Stimulated activated CD4-positive, alpha-beta T cell treated with anti-CD3 and anti-CD28 coated beads, Interleukin-15, amount 100 ng/mL, for 48 hours (primary cell): ENCODE data around the gene FLNB.
A peak's percentile ranks its signal among the peaks of the same experiment; 100 is the strongest.
"Not testable (repeated sequence)": the region's sequence is repeated elsewhere in the genome, so short reads cannot be mapped to it uniquely, and the experiment has no call there.

Experiments used
- DNase-seq, 2 donors: peaks; one replicate each; pipeline ENCODE4 v3.0.0-alpha.2; 2020; ENCODE audit warnings: low read depth in 2 of 2

The FLNB gene

DNA sequence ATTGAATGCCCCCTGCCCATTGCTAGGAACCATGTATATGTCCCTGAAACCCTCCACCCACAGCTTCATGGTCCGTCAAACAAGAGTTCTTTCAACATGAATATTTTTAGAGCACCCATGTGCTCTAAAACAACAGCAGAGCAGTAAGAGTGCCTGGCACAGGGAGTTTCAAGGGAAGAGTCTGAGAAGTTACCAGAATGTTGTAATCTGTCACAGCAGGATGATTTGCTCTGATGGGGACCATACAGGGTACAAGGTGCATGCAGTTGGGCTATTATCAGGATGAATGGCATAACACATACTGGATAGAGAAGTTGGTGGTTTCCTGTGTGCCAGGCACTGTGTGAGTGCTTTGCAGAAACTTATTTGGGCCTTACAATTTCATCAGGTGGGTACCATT, 27.8 kb upstream of the FLNB start:
- no peak for DNase-seq

- no peak for DNase-seq
Observed at GRCh38 chr3:57981483-57982087, 26.6 kb upstream of the FLNB start.

GRCh38 chr3:57982561-57983243, 25.5 kb upstream of the FLNB start:
- DNase-seq: no peak

GRCh38 chr3:57983734-57984518, 24.3 kb upstream of the FLNB start:
- peak; percentile 47 to 48 for DNase-seq

GRCh38 chr3:57985176-57985983, 22.8 kb upstream of the FLNB start:
- no peak for DNase-seq

- no peak for DNase-seq
Observed at GRCh38 chr3:57985984-57986246, 22.3 kb upstream of the FLNB start.

GRCh38 chr3:57986261-57986660, 22.0 kb upstream of the FLNB start:
- DNase-seq: no peak

DNA sequence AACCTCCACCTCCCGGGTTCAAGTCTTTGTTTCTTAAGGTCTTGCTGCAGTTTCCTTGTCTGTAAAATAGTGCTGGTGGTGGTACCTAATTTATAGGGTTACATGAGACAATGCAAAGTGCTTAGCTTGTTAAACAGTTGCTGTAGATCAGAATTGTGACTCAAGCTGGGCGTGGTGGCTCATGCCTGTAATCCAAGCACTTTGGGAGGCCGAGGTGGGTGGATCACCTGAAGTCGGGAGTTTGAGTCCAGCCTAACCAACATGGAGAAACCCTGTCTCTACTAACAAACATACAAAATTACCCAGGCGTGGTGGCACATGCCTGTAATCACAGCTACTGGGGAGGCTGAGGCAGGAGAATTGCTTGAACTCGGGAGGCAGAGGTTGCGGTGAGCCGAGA, 19.0 kb upstream of the FLNB start:
- DNase-seq: not testable (repeated sequence)

DNA sequence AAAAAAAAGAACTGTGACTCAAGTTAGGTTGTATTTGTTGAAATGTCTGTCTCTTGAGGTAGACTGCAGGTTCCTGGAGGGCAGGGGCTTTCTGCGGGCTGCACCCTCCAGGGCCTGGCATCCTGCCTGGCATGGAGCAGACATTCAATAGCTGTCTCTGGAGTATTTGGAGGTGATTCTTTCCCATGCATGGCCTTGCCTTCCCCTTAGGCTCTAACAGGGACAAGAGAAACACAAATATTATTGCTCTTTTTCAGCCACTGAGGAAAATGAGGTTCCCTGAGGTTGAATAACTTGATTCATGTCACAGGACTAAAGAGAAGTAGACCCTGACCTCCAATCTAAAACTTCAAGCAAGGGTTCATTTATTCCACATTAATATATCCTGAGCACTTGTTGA, 18.6 kb upstream of the FLNB start:
- no peak for DNase-seq

DNA sequence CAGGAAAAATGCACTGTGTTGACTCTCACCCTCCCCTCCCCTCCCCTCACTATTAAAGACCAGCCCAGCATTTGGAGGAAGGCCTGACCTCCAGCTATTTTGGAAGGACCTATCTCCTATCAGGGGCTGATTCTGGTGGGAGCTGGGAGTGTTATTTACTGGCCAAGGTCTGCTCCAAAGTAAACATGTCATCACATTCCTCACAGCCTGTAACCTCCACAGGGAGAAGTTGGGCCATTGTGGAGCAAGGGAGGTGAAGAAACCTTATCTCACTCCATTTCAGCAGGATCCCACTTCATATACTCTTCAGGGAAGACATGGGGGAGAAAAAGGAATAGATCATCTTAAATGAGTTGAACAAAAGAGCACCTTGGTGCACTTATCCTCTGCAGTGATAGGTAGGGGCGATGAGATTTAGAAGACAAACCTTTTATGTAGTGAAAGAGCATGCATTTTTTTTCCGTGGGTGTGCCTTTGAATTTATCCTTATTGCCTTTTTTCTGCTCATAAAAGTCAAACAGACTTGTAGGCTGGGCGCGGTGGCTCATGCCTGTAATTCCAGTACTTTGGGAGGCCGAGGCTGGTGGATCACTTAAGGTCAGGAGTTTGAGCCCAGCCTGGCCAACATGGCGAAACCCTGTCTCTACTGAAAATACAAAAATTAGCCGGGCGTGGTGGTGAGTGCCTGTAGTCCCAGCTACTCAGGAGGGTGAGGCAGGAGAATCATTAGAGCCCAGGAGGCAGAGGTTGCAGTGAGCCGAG, 15.6 kb upstream of the FLNB start:
- no peak for DNase-seq

- no peak for DNase-seq
Observed at GRCh38 chr3:57998366-57999283, 9.6 kb upstream of the FLNB start.

- no peak for DNase-seq
Observed at GRCh38 chr3:57999417-58000115, 8.7 kb upstream of the FLNB start.

DNA sequence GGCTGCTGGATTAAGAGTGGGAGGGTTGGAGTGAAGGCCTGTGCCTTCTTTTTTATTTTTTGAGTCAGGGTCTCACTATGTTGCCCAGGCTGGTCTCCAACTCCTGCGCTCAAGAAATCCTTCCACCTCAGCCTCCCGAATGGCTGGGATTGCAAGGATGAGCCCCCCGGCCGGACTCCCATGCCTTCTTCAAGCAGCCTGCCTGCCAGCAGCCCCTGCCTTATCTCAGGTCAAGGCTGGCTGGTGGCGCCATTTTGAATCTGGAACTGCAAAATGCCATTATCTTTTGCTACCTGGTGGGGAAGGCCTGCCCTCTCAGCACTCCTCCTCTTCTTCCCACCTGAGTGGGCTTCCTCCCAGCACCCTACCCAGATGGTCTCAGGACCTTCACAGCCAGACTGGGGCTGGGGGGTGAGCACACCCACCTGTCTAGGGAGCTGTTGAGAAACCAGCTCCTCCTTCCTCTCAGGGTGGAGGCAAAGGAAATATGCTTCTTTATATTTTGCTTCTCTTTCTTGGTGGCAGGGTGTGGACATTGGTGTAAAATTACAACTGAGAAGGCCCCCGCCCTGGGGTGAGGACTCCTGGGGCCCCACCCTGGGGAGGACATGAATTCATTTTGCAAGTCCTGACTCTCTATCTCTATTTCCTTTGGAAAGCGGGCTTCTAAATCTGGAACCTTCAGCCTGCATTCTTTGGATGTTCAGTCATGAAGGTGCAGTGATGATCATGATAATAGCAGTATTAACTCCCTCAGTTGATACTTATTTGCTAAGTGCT, 7.7 kb upstream of the FLNB start:
- no peak for DNase-seq

DNA sequence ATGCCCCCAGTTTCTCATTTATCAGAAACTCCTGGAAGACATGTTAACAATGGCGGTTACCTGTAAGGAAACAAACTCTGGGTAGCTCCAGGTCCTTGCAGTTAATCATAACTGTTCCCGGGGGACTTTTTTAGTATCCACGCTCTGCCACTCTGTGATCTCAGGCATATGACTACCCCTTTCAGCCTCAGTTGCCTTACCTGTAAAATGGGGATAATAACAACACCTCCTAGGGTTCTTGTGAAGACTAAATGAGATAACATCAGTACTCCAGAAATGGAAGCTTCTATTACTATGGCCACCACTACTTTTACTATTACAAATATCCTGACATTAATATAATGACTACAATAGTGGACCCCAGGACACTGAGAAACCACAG, 7.1 kb upstream of the FLNB start:
- DNase-seq: no peak

DNA sequence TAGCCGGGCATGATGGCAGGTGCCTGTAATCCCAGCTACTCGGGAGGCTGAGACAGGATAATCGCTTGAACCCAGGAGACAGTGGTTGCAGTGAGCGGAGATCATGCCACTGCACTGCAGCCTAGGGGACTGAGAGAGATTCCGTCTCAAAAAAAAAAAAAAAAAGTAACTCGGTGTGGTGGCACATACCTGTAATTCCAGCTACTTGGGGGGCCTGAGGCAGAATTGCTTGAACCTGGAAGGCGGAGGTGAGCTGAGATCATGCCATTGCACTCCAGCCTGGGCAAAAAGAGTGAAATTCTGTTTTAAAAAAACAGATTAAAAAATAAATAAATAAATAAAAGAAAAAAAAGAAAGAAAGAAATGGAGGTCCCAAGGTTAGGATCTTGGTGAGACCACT, 6.2 kb upstream of the FLNB start:
- DNase-seq: no peak

DNA sequence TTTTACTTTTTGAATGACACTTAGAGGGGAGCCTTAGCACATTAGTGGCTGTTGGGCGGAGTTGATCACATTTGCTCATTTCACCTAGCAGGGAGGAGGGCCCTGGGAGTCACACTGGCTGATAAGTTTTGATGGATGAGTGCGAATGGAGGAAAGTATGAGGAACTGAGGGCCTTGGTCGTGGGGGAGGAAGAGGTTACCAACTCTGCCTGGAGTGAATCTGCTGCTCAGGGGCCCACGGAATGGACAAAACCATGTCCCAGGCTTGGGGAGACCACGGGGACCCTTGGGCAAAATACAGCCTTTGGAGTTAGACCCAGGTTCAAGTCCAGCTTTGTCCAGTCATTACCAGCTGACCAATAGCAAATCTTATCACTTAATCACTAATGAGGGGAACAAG, 5.1 kb upstream of the FLNB start:
- DNase-seq: no peak

DNA sequence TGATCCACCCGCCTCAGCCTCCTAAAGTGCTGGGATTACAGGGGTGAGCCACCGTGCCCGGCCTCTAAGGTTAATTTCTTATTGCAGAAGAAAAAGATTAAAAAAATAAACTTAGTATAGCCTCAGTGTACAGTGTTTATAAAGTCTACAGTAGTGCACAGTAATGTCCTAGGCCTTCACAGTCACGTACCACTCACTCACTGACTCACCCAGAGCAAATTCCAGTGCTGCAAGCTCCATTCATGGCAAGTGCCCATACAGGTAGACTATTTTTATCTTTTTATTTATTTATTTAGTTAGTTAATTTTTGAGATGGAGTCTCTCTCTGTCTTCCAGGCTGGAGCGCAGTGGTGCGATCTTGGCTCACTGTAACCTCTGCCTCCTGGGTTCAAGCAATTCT, 3.2 kb upstream of the FLNB start:
- DNase-seq: no peak

DNA sequence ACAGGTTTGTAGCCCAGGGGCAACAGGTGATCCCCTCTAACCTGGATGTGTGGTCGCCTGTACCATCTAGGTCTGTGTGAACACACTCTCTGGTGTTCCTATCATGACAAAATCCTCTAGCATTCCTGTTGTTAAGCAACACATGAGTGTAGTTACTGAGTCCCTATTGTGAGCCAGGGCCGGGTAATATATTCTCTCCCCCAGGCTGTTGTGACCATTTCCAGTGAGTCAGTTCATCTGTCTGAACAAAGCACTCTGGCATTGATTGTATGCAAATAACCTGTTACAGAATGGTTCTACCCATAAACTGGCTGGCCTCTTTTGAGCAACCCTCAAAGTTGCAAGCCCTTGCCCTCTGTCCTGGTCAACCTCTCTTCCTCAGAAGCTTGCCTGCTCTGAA, 2.6 kb upstream of the FLNB start:
- DNase-seq: no peak

DNA sequence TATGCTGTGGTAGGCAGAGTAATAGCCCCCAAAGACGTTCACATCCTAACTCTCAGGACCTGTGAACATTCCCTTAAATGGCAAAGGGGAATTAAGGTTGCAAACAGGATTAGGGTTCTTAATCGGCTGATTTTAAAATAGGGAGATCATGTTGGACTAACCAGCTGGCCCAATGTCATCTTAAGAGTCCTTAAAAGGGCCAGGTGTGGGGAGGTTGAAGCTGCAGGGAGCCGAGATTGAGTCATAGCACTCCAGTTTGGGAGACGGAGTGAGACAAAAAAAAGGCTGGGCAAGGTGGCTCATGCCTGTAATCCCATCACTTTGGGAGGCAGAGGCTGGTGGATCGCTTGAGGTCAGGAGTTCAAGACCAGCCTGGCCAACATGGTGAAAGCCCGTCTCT, 1.6 kb upstream of the FLNB start:
- DNase-seq: no peak
